GM19193 (cell line): ENCODE data around the gene CUL4B.

Experiments used
- POLR2A ChIP-seq: IDR thresholded peaks from 4 replicates; pipeline ENCODE4 v1.6.1; 2011; ENCODE audit not compliant: insufficient read depth, insufficient read length; ENCODE audit errors: extremely low read depth

CUL4B gene

DNA sequence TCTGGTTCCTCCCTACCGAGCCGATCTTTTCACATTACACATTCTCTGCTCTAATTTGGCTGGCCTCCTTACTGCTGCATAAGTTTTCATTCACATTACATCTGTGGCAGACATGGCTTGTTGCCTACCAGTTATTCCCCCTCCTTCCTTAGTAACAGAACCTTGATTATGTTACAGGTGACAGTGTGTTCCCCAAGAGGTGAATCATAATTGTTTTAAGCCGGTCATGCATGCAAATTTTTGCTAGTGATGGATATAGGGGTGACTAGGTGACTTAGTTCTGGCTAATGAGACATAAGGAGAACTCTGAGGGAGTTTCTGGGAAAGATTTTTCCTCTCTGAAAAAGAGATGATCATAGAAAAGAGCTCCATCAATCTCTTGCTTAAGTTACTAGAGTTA, 83.3 kb downstream of the CUL4B start:
- TF ChIP-seq POLR2A: no peak

DNA sequence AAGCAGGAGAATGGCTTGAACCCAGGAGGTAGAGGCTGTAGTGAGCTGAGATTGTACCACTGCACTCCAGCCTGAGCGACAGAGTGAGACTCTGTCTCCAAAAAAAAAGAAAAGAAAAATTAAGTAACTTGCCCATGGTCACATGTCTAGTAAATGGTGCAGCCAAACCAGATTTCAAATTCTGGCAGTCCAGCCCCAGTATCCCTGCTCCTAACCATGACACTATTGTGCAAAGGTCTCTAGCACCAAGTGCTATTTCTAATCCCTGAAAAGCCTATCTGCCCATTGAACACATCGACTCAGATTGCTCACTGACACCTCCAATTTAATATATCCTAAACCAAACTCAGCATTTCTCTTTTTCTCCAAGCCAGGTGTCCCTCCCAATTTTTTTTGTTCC, 84.0 kb downstream of the CUL4B start:
- TF ChIP-seq POLR2A: no peak
